ENCODE results near the gene ITGB5.
"Not testable (repeated sequence)": the region's sequence is repeated elsewhere in the genome, so short reads cannot be mapped to it uniquely, and the experiment has no call there.

ITGB5 gene

DNA sequence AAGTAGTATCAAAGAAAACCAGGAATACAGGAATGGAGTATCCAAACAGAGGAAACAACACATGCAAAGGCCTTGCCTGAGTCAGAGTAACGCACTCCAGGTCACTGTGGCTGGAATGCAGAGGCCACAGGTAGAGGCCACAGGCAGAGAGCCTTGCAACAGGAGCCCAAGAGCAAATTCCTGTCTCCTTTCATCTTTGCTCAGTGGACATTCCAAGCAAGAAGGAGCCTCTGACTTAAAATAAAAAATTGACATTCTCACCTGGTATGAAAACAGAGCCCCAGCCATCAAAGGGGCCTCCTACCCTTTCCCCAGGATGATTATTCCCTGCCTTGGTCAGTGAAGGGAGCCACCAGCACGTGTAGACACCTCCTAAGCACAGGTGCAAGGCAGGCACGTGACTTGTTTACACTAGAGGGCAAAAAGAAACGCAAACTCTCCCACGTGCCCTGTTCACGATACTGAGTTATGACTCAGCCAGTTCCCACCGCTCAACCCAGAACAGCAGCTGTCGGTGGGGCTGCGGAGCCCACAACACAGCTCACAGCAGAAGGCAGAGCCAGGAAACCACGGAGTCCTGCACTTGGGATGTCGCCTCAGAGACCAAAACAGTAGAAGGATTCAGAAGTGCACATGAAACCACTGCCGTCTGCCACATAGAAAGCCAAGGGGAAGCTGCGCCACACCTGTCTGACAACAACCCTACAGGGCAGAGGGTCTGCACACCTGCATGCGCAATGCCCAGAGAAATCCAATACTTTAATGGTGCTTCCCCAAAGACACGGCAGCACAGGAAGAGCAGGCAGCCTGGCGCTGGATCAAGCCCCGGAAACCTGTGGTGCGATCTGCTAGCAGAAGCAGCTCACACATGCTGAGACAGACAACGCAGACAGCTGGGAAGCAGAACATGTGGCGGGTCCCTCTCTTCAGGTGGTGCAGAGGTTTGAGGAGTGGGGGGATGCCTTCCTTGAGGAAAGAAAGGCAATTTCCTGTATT, 52.1 kb downstream of the ITGB5 start:
- DNase-seq (ENCODE audit: low read depth), result no peak

DNA sequence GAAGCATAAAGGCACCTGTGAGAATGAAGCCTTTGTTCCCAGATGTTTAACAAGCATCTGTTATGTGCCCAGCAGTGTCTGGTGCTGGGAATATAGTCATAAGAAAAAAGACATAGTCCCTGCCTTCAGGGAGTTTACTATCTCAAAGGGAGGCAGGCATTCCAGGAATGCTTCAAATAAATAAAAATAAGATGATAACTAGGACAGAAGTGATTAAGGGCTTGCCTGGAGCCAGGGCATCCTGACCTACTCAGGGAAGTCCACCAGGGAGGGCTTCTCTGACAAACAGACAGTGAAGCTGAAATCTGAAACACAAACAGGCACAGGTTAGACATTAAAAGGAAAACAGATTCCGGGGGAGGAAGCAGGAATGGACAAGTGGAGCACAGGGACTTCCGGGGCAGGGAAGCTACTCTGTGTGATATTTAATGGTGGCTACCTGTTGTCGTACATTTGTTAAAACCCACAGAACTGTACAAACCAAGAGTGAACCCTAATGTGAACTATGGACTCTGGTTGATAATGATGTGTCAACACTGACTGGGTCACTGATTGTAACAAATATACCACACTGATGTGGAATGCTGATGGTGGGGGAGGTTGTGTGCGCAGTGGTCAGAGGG, 53.3 kb downstream of the ITGB5 start:
- DNase-seq (ENCODE audit: low read depth), result no peak

DNA sequence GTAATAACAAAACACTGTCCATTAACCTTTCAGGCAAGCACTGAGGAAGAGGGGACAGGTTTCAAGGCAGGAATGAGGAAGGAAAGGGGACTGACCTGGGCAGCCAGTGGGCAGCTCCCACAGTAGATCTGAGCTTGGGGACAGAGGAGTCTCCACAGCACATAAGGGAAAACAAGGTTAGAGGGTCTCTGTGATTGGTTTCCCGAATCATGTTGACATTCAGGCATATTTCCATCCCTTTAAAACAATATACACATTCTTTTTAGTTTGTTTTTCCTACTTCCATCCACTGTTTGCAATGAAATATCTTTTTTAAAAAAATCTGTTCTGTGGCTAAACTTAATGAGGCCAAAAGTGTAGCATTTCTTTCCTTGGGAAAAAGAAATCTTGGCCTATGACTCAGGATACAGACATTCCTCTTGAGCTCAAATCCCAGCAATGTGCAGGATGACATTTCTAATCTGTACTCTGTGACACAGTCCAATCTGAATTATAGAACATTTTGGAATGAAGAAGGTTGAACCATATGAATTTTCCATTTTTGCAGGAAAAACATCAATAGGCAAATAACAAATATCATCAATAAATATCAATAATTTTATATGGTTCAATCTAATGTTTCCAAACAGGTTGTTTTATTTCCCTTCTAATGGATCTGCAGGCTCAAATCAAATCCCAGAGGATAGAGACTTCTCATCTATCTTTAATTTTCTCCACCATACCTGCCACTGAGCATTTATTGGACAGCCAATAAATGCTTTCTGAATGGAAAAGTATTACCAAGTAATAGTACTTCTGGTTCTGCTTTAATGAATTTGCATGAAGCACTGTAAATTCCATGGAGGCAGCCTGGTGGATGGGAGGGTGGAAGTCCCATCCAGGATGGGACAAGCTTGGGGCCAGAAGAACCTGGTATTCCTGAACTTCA, 54.1 kb downstream of the ITGB5 start:
- DNase-seq (ENCODE audit: low read depth), result no peak

DNA sequence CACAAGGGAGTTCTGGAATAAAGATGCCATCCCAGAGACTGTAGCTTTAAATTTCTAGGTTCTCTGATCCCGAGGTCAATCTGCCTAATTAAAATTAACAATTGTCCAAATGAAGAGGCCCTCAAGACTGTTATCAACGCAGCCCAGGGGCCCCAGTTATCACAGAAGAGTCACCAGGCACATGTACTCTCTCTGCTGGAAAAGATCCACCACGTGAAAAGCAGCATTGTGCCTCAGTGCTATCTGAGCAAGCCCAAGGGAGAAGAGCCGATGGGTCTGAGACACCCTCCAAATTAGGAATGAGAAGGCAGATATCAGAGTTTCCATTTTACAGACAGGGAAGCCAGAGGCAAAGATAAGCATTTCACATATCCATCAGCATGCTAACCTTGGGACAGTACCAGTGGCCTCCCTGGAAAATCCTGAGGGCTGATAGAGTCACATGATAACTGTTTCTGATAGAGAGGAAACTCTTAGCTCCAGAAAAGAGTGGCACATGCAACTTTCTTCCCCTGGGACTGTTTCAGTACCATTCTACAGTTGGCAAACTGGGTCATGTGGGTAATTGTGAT, 55.5 kb downstream of the ITGB5 start:
- DNase-seq (ENCODE audit: low read depth), result no peak

DNA sequence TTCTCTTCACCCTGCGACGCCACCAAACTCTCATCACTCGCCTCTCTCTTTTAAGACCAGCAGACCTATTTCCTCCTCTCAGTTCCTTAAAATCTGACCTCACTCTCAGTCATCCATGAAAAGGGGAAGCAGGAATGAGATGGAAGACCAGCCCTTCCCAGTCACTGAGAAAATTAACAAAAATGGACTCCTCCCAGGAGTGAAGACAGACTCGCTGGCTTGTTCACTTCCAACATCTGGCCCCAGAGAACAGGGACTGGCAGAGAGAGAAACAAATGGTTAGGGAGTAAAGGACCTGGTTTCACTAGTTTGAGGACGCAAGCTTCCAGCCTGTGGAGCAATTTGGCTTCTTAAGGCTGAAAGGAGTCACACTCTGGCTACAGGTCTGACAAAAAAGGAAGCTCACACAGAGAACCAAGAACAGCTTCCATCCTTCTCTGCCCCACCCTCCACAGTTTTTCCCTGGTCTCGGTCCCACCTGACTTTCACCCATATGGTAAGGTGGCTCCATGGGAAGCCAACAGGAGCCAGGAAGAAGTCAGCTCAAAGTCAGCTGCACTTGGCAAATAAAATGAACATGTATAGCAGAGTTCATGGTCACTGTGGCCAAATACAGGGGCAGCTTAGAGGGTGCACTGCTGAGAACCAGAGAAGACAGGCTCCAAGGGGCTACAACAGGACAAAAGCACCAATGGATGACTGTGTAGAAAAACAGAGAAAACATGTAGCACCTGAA, 57.2 kb downstream of the ITGB5 start:
- DNase-seq (ENCODE audit: low read depth), result no peak

DNA sequence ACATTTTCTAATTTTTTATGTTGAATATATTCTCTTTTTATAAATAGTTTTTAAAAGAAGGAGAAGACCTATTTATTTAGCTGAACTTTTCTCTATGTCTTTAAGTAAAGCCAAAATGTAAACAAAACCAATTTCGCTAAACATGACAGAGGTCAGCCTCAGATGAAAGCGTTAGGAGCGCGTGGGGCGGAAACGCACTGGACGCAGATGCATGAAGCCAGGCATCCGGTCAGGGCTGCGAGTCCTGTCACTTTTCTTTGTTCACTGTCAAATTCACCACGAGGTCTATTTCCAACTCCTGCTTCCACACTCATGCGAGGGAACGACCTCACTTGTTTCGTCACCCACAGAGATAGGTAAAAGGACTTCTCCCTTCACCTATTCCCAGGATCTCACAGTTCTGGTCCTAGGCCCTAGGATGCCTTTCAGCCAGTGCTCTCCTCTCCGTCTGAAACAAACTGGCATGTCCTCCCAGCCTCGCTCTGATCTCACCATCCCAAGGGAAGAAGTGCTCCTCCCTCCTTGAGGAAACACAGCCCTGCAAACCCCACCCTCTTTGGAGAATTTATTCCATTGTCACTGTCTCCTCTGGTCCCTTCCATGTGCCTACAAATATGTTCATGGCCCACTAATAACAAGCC, 57.9 kb downstream of the ITGB5 start:
- DNase-seq (ENCODE audit: low read depth), result no peak

DNA sequence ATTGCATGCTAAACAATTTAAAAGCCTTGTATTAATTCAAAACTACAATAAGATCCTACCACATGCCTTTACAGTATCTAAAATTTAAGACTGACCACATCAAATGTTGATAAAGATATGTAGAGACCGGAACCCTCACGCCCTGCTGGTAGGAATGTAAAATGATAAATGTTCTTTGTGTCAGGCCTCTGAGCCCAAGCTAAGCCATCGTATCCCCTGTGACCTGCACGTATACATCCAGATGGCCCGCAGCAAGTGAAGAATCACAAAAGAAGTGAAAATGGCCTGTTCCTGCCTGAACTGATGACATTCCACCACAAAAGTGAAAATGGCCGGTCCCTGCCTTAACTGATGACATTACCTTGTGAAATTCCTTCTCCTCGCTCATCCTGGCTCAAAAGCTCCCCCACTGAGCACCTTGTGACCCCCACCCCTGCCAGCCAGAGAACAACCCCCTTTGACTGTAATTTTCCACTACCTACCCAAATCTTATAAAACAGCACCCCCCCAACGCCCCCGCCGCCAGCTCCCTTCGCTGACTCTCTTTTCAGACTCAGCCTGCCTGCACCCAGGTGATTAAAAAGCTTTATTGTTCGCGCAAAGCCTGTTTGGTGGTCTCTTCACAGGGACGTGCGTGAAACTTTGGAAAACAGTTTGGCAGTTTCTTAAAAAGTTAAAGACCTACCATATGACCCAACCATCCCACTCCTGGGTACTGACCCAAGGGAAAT, 59.5 kb downstream of the ITGB5 start:
- not testable (repeated sequence) for DNase-seq (ENCODE audit: low read depth)

DNA sequence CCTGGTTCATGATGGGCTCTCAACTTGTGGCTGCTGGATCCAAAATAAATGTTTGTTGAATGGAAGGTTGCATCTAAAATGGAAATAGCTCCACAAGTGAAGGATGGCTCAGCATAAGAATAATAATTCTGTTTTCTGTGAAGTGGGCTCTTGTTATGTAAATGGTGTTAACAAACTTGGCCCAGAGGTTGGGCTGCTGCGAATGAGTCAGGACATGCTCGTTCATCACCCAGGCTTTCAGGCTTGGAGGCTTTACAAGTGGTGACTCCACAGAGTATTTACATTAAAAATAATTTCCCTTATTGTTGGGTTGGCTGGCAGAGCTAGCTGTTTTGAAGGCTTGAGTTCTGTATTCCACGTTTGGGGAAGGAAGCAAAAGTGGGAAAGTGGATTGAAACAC, 60.5 kb downstream of the ITGB5 start:
- no peak for DNase-seq (ENCODE audit: low read depth)

DNA sequence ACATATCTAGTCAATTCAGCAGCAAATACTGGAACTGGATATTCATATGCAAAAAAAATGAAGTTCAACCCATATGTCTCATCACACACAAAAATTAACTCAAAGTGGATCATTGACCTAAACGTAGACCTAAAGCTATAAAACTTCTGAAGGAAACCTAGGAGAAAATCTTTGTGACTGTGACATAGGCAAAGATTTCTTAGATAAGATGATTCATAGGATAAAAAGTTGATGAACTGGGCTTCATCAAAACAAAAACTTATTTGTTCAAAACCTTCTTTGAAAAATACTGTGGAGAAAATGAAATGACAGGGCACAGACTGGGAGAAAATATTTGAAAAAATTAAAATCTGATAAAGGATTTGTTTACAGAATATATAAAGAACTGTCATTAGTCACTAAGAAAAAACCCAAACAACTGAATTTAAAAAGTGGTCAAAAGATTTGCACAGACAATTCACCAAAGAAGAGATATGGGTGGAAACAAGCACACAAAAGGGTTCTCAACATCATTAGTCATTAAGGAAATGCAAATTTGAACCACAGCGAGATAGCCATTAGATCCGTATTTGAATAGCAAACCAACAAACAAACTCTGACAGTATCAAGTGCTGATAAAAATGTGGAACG, 62.8 kb downstream of the ITGB5 start:
- DNase-seq (ENCODE audit: low read depth), result no peak

DNA sequence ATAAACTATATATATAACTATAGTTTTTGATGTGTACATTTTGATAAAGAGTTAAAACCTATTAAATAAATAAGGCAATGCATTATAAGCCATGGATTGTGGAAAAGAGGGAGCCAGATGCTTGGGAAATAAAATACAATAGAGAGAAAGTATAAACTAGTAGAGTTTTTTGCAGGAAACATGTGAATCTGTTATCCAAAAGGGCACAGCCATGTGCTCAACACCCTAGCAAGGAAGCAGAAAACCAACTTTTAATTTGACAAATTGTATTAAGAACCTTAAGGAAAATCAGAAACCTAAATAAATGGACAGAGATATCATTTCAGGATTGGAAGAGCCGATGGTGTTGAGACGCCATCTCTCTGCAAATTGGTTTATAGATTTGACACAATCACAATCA, 63.5 kb downstream of the ITGB5 start:
- no peak for DNase-seq (ENCODE audit: low read depth)

DNA sequence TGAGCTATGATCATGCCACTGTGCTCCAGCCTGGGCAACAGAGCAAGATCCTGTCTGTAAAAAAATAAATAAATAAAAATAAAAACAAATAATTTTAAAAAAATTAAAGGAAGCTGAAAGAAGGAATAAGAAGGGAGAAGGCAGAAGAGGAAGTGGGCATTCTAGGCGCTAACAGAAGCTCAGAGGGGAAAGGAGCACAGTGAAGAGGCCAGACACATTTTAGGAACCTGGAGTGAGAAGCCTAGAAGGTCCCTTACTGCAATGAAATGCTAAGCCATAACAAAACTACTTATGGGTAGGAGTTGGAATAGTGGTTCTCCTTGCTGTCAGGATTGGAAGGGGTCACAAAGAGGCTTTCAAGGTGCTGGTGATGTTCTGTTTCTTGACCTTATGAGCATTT, 64.0 kb downstream of the ITGB5 start:
- DNase-seq (ENCODE audit: low read depth), result no peak

DNA sequence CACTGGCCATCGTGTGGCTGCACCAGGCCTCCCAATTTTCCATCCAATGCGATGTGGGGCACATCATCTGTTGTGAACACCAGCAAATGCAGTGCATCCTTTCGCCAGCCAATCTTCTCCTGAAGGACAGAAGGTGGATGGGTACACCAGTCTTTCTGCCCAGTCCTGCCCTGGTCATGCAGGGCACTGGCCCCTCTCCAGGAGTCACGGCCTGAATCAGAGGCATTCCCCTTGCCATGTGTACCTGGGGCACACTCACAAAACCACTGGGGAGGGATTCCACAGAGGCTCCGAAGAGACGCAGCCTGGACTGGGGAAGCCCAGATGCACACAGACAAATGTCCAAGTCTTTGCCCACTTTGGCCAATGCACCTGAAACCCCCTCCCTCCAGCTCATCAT, 65.8 kb downstream of the ITGB5 start:
- DNase-seq (ENCODE audit: low read depth), result no peak

DNA sequence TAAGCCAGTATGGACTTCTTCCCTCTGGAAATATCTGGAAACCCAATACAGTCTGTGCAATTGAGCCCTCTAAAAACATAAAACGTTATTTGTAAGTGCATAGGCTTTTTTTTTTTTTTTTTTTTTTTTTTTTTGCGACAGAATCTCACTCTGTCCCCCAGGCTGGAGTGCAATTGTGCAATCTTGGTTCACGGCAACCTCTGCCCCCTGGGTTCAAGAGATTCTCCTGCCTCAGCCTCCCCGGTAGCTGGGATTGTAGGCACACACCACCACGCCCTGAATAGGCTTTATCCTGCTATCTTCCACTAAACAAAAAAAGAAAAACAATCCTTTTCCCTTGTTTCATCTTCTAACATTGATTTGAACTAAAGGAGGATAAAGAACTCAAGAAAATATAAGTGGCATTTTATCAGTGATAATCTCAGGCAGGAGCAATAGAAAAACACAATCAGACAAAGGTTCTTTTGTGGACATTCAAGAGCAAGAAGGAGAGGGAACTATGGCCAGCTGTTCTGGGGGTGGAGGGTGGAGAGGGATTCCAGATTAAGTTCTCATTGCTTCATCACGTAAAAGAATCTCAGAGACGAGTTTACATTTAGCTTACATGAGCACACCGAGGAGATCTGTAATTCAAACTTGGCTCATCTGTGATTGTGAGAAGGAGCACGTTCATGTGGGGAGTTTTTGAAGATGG, 68.6 kb downstream of the ITGB5 start:
- no peak for DNase-seq (ENCODE audit: low read depth)

DNA sequence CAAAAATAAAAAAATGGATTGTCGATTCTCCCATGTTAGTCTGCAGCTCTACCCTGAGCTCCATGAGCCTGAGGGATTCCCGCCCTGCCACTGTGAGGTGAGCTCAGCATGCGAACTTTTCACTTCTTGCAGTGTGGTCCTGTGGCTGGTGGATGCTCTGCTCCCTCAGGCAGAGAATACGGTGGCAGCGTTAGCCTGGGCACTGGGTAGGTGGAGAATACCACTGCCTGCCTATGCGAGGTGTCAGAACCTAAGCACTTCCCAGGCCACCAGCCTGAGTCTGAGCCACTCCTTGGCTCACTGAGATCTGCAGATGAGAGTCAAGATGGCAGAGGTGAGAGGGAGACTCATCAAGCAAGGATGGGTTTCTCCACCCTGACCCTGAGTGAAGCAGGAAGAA, 70.1 kb downstream of the ITGB5 start:
- no peak for DNase-seq (ENCODE audit: low read depth)

DNA sequence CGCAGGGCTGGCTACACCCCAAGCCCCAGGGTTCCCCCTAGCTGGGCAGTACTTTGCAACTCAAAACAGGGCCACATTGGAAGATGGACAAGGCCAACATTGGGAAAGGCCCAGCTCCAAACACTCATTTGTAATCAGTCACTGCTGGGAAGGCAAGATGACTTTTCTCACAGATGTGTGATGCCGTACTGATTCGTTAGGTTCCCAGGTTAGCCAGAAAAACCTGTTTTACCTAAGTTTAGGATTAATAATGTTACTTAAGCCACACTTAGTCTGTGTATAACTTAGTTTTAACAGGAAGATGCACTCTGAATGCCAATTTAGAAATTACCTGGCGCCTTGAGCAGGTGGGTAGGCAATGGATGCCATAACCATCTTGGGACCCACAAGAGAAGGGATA, 71.0 kb downstream of the ITGB5 start:
- no peak for DNase-seq (ENCODE audit: low read depth)

DNA sequence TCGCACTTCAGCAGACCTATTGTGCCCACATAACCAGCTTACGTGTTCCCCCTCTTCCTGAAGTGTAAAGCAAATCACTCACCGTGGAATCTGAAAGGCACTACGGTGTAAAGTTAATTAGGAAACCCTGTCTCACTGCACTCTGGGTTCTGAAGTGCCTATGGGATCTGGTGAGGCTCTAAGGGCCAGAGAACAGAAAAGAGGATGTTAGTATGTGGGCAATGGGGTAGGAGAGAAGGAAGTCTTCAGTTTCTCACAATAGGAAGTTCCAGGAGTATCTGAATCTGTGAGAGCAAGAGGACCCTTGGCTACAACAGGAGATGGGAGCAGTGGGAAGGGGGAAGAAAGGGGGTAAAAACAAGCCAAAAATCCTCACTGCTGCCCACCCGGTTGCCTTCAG, 71.4 kb downstream of the ITGB5 start:
- DNase-seq (ENCODE audit: low read depth), result no peak

DNA sequence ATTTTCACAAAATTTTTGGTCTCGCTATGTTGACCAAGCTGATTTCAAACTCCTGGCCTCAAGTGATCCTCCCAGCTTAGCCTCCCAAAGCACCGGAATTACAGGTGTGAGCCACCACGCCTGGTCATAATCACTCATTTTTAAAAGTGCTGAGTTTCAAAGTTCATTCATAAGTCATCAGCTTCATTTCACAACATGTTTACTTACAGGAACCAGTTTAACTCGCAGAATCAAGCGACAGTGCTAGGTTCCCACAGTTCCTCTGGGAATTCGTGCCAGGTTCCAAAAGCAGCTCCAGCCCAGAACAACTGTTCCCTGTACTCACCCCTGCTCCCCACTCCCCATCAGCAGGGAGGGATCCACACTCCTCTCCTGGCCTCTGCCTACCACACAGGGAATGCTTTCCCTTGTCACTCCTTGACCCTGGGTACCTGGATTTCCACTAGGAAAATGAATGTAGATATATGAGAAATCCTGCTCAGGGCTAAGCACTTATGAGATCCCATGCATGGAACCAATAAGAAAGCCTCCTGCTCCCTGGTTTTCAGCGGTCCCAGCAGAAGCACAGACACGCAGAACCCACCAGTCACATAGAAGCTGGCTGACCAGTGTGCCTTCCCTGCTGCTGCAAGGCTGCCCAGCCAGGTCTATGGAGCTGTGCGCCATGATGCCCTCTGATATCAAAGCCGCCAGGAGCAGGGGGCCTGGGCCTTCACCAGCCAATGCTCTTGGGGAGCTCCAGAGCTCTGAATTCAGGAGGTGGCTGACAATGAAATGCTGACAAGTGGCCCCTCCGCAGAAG, 72.3 kb downstream of the ITGB5 start:
- no peak for DNase-seq (ENCODE audit: low read depth)

DNA sequence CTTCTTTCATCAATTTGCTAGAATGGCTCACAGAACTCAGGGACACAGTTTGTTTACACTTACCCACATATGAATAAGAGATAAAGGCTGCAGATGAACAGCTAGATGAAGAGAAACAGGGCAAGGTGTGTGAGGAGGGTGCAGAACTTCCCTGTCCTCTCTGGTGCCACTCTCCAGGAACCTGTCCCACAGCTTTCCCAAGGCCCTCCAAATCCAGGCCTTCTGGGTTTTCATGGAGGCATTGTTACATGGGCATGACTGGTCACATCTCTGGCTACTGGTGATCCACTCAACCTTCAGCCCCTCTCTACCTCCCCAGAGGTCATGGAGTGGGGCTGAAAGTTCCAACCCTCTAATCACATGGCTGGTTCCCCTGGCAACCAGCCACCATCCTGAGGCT, 73.6 kb downstream of the ITGB5 start:
- no peak for DNase-seq (ENCODE audit: low read depth)
